Measurements from ENCODE around the gene OARD1.
"Not testable (repeated sequence)": the region's sequence is repeated elsewhere in the genome, so short reads cannot be mapped to it uniquely, and the experiment has no call there.

The OARD1 gene

GRCh38 chr6:41025966-41026530 lies 46.1 kb downstream of the OARD1 start:
- DNase-seq, result no peak

DNA sequence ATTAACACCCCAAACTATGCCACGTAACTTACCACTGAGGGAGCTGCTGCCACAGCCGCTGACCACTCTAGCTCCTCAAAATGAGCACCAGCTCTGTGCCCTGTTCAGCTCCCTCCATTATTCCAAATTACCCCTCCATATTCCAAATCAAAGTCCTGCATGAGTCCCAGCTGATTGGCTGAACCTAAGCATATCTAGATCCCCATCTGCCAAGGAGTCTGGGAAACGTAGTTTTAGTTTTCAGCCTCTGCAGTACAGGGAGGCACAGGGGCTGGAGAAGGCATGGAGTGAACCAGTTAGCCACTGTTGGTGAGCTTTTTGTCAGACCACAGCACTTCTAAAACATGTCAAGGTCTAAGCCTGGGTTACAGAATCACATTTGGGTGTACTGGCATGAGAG lies 49.0 kb downstream of the OARD1 start:
- no peak for DNase-seq

DNA sequence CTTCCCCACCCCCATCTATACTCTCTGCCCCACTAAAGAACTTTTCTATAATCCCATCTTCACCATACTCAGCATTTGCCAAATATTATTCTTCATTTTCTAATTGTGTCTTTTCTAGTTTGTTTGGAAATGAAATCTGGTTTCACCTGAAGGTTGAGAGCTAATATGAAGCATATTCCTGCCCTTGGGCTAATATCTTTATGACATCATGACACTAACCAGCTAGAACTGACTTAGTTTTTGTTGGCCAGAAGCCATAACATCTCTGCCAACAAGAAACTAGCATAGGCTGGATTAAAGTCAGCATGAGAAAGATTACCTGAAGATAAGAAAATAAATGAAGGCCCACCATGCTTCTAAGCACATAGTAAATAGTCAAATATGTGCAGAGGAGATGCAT lies 49.9 kb downstream of the OARD1 start:
- no peak for DNase-seq

- peak; percentile 73 for DNase-seq
Observed at GRCh38 chr6:41021832-41022231, 50.3 kb downstream of the OARD1 start.

- DNase-seq, result no peak
Observed at GRCh38 chr6:41017663-41018062, 54.5 kb downstream of the OARD1 start.

DNA sequence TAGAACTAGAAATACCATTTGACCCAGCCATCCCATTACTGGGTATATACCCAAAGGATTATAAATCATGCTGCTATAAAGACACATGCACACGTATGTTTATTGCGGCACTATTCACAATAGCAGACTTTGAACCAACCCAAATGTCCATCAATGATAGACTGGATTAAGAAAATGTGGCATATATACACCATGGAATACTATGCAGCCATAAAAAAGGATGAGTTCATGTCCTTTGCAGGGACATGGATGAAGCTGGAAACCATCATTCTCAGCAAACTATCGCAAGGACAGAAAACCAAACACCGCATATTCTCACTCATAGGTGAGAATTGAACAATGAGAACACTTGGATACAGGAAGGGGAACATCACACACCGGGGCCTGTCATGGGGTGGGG lies 56.3 kb downstream of the OARD1 start:
- DNase-seq, result not testable (repeated sequence)

GRCh38 chr6:41014780-41015179 lies 57.4 kb downstream of the OARD1 start:
- DNase-seq, result no peak
